Measurements from ENCODE around the gene CALR.
"Not testable (repeated sequence)": the region's sequence is repeated elsewhere in the genome, so short reads cannot be mapped to it uniquely, and the experiment has no call there.

Gene CALR

GRCh38 chr19:12937927-12938778 lies at the start of gene CALR:
Gene CALR (plus strand): TSS chr19:12938609. CDS start chr19:12938680, 71 bp downstream.
- DNase-seq (ENCODE audit: low read depth): peak; percentile 97

DNA sequence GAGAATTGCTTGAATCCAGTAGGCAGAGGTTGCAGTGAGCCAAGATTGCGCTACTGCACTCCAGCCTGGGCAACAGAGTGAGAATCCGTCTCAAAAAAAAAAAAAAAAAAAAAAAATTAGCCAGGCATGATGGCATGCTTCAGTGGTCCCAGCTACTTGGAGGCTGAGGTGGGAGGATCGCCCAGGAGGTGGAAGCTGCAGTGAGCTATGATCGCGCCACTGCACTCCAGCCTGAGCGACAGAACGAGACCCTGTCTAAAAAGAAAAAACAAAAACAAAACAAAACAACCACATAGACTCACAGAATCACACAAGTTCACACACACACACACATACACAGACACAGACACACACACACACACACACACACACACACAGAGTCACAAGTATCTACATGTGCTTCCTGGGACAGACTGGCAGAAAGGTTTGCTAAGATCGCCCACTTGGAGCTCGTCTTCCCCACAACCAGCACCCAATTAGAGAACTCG lies 48.1 kb upstream of the CALR start:
- DNase-seq (ENCODE audit: low read depth): not testable (repeated sequence)

DNA sequence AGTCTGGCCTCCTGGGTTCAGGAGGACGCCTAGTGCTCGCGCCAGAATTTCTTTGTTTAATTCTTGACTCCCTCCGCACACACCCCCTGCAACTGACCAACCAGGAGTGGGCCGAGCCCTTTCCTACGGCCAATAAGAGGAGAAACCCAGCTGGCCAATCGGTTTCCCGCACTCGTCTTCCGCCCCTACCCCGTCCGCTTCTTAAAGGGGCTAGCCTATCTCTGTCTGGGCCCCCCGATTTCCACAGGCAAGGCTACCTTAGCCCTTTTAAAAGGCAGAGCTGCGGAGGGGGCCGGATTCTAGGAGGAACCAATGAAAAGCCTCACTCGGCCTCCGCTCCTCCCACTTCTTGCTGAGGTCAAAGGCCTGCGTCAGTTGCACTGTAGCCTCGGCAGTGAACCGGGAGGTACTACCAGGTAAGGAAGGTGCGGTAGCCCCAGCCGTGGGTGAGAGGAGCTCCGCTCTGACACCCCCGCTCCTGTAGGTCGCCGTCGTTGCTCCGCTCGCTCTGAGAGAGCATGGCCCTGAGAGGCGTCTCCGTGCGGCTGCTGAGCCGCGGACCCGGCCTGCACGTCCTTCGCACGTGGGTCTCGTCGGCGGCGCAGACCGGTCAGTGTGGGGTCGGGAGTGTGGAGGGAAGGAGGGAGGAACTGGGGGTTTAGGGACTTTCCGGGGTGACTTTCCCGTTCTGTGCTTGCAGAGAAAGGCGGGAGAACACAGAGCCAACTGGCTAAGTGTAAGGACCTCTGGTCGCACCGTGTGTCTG lies 47.4 kb upstream of the CALR start, which contains the start of gene GCDH:
Gene GCDH (plus strand): TSS at position 374 of the 766 bp plus-strand sequence. CDS start 145 bp downstream, at position 519.
- DNase-seq (ENCODE audit: low read depth): peak; percentile 96

- no peak for DNase-seq (ENCODE audit: low read depth)
These were observed 46.8 kb upstream of the CALR start for GRCh38 chr19:12891553-12892021.

DNA sequence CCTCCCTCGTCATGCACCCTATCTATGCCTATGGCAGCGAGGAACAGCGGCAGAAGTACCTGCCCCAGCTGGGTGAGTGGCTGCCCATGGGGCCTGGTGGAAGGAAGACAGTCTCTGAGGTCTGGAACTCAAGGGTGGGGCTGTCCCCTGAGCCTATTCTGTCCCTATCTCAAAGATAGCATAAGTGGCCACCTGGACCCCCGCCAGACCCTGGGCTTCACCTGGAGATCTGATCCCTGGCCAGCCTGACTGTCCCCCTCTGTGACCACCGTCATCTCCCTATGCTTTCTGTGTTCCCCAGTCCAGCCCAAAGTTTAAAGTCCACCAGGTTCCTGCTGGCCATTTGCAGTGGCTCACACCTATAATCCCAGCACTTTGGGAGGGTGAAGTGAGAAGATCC lies 44.8 kb upstream of the CALR start:
- DNase-seq (ENCODE audit: low read depth): no peak

DNA sequence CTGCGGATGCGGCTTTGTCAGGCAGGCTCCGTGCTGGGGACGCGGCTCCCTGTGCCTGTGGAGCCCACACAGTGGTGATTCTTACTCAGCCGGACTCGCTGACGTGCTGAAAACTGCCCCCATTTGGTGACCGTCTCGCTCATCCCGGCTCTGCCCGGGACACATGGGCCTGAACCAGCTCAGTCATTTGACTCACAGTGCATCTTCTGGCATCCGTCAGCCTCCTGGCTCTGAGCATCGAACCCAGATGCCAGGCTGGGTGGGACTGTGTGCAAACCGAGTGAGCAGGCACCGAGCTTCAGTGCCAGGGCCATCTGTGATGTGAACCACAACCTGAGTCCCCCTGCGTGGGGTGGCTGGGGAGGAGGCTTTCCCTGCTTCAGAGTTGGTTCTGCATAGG lies 41.9 kb upstream of the CALR start:
- no peak for DNase-seq (ENCODE audit: low read depth)

DNA sequence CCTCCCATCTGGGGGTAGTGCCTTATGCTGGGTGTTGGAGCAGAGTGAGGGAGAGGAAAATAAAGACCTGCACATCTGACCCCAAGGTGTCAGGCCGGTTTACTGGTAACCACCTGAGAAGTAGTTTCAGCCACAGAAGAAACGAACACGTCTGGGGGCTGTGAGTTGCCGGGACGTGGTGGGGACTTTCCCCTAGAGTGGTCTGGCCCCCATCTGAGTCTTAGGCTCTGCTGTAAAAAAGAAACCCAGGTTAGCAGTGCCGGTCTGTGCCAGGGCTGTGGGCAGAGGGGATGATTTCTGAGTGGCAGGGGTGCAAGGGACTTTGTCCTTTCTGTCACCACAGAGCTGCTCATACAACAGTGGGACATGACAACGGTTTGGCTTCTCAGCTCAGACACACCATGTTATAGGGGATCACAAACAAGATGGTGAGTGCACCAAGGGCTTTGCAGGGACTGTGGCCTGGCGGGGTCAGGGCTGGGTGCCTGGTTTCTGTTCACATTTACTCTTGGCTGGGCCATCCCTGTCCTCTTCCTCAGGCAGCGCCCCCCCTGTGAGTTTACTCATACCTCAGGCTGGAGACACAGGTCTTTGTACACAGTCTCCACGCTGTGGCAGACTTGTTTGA lies 38.4 kb upstream of the CALR start:
- no peak for DNase-seq (ENCODE audit: low read depth)

DNA sequence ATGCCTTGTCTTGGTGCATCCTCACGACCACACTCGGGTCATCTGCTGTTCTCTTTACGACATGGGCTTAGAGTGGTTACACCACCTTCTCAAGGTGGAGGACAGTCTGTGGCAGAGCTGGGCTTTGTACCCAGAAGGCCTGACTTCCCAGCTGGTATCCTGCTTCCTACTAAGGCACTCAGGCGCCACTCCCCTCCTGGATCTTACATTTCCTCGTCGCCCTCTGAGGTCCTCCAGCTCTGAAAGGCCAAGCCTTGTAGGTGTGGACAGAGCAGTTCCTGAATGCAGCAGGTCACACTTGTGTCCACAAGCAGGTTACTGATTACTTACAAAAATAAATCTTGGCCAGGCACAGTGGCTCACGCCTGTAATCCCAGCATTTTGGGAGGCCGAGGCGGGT lies 31.2 kb upstream of the CALR start:
- no peak for DNase-seq (ENCODE audit: low read depth)

DNA sequence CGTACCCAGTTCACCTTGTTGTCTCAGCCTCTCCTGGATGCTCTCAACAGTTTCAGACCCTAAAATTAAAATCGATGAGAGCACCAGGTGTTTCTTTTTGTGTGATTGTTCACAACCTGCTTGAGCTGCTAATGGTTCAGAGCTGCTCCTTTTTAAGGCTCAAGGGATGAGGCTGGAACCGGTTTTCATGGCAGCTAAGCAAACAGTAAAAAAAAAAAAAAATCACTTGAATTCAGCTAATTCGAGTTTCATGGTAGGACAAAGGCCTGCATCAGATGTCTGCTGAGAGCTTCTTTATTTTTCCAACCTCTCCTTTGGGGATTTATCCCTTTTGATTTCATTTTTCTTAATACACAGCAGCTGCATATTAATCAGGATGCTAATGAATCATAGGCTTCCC lies 25.8 kb upstream of the CALR start:
- DNase-seq (ENCODE audit: low read depth): no peak

DNA sequence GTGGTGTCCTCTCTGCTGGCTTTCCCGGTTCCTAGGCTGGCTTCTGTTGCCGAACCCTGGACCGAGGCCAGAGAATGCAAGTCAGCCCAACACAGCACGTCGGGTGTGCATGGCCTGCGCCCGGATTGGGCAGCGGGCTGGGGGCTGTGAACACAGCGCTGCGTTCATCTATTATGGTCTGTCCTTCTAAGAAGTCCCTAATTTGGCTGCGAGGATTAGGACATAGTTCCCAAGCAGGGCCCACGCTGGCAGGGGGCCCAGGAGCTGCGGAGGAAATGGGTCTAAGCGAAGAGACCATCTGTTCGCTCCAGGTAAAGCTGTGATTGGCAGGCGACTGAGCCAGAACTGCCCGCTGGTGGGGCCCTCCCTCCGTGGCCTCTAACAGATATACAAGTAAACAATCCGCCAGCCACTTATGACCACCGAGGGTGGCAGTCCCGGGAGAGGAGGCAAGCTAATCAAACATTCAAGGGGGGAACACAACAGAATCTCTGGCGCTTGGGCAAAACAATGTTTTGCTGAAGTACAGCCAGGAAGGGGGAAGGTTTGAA lies 25.3 kb upstream of the CALR start:
- DNase-seq (ENCODE audit: low read depth): peak; percentile 11

DNA sequence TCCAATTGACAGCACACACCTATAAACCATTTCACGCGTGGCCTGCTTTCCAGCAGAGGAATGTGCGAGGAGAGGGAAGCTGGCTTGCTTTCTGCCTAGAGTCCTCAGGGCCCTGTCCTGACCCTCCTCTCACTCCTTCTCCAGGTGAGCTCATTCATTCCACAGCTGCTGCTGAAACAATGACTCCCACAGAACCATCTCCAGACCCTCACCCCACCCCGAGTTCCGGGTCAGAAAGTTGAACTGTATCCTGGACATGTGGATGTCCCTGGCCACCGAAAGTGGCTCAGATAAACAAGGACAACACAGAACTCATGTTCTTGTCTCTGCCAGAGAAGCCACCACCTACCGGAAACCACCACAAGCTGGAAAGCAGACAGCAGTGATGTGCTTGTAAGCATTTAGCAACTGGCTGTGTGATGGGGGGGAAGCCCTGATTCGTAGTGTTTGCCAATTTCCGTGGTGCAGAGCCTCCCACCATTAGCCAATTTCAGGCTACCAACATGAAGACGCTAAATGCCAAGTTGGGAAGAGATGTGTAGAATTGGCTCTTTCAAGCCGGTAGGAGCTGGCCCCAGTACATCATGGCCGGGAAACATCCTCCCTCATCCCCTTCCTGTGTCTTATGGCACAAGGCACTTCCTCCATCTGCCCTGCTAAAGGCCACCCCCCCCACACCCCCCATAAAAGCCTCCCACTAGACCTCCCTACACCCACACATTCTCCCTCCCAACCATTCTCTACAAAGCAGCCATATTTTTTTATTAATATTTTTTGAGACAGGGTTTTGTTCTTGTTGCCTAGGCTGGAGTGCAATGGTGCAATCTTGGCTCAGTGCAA lies 24.3 kb upstream of the CALR start:
- no peak for DNase-seq (ENCODE audit: low read depth)

DNA sequence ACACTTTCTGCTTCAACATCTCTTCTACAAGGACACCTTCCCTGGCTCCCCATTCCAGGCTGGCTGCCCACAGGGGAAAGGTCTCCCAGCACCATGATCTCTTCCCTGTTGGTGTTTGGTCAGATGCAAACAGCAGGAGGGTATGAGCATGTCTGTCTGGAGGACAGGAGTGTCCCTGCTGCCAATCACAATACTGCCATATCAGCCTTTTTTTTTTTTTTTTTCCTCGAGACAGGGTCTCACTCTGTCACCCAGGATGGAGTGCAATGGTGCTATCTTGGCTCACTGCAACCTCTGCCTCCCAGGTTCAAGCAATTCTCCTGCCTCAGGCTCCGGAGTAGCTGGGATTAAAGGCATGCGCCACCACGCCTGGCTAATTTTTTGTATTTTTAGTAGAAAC lies 22.5 kb upstream of the CALR start:
- not testable (repeated sequence) for DNase-seq (ENCODE audit: low read depth)

- no peak for DNase-seq (ENCODE audit: low read depth)
These were observed 20.2 kb upstream of the CALR start for GRCh38 chr19:12918253-12918652.

- no peak for DNase-seq (ENCODE audit: low read depth)
These were observed 17.4 kb upstream of the CALR start for GRCh38 chr19:12921047-12921446.

DNA sequence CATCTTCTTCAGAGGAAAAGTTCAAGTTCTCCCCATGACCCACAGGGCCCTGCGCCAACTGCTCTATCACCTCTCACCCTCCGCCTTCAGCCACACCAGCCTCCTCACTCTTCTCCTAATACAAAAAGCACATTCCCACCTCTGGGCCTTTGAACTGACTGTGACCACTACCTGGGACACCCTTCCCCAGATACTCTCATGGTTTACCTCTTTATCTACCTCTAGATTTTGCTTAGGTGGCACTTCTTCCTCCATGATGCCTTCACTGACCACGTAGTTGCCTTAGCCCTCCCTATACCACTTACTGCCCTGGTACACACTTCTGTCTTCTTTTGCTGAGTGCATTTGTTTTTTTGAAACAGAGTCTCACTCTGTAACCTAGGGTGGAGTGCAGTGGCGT lies 15.4 kb upstream of the CALR start:
- no peak for DNase-seq (ENCODE audit: low read depth)

- DNase-seq (ENCODE audit: low read depth): no peak
These were observed 13.6 kb upstream of the CALR start for GRCh38 chr19:12924621-12925310.

GRCh38 chr19:12930002-12930645 lies 8.3 kb upstream of the CALR start:
- DNase-seq (ENCODE audit: low read depth): no peak

- DNase-seq (ENCODE audit: low read depth): no peak
These were observed 5.8 kb upstream of the CALR start for GRCh38 chr19:12932392-12933286.

All from GM04503 (cell line).